Fibroblast of lung (primary cell): Measurements from ENCODE around the gene DOK3. TPM values are rescaled to one million over a fixed set of nuclear protein-coding genes. Genes with fewer than 3 reads are reported as not detected.

ENCODE experiments used
- DNase-seq, 2 donors: peaks; one replicate each; pipeline versions ENCODE4 v3.0.0 to v3.0.0-alpha.2; 2010; ENCODE audit warnings: low read depth in 2 of 2
- H2AFZ ChIP-seq: 2 replicates; pipeline ENCODE4 v1.5.1; 2012; ENCODE audit warnings: low read length, control low read depth, inconsistent platforms
- H3K27ac ChIP-seq: 2 replicates; pipeline ENCODE4 v1.5.1; 2011; ENCODE audit warnings: low read length, control low read depth; ENCODE audit not compliant: insufficient read depth
- H3K27me3 ChIP-seq: 2 replicates; pipeline ENCODE4 v1.5.1; 2011; ENCODE audit warnings: mild to moderate bottlenecking, low read length; ENCODE audit not compliant: control insufficient read depth, insufficient read depth
- H3K36me3 ChIP-seq: 2 replicates; pipeline ENCODE4 v1.5.1; 2011; ENCODE audit warnings: low read length; ENCODE audit not compliant: control insufficient read depth, insufficient read depth
- H3K4me1 ChIP-seq: 2 replicates; pipeline ENCODE4 v1.5.1; 2011; ENCODE audit warnings: low read length; ENCODE audit not compliant: control insufficient read depth, insufficient read depth; ENCODE audit errors: extremely low read depth
- H3K4me2 ChIP-seq: 2 replicates; pipeline ENCODE4 v1.5.1; 2011; ENCODE audit warnings: low read length, control low read depth; ENCODE audit not compliant: insufficient read depth; ENCODE audit errors: extremely low read depth
- H3K4me3 ChIP-seq, 4 experiments: fragments of 200-600 bp in 1 of 4; sonication (generic) in 1 of 4; replicated peaks in 1 of 4; 2 replicates each; pipeline ENCODE4 v1.5.1; 2011 to 2016; ENCODE audit warnings: low read length in 4 of 4, low read depth in 3 of 4, mild to moderate bottlenecking in 3 of 4, control low read depth in 2 of 4, inconsistent platforms in 1 of 4, mixed read lengths in 1 of 4; ENCODE audit not compliant: insufficient read depth in 1 of 4; ENCODE audit errors: control extremely low read depth in 1 of 4
- H3K79me2 ChIP-seq: 2 replicates; pipeline ENCODE4 v1.5.1; 2012; ENCODE audit warnings: mild to moderate bottlenecking, low read length, inconsistent platforms; ENCODE audit not compliant: control insufficient read depth, insufficient read depth
- H3K9ac ChIP-seq: 2 replicates; pipeline ENCODE4 v1.5.1; 2011; ENCODE audit warnings: mild to moderate bottlenecking, low read length, control low read depth; ENCODE audit not compliant: insufficient read depth
- H3K9me3 ChIP-seq: 2 replicates; pipeline ENCODE4 v1.5.1; 2012; ENCODE audit warnings: low read depth, low read length; ENCODE audit not compliant: control insufficient read depth, insufficient read depth
- H4K20me1 ChIP-seq: 2 replicates; pipeline ENCODE4 v1.5.1; 2011; ENCODE audit warnings: low read length; ENCODE audit not compliant: control insufficient read depth, insufficient read depth; ENCODE audit errors: extremely low read depth
- CTCF ChIP-seq, 2 donors: IDR thresholded peaks in 1 of 2; conservative IDR thresholded peaks in 1 of 2; 1 replicate in 1 of 2; 2 replicates in 1 of 2; pipeline ENCODE4 v1.5.1; 2011 to 2012; ENCODE audit warnings: low read length in 2 of 2, control low read depth in 1 of 2, inconsistent platforms in 1 of 2, low read depth in 1 of 2, mild to moderate bottlenecking in 1 of 2
- EZH2 ChIP-seq: IDR thresholded peaks from 2 replicates; pipeline ENCODE4 v1.5.1; 2012; ENCODE audit warnings: low read length, control low read depth, mild to moderate bottlenecking; ENCODE audit errors: missing control alignments
- polyA plus RNA-seq, 2 donors: library from polyadenylated mRNA; depleted of rRNA in 1 of 2; stranded (reverse) in 1 of 2; unstranded in 1 of 2; fragments of >200 nt; gene quantifications; 2 replicates each; pipeline ENCODE4 v1.2.1, GENCODE V29; 2011 to 2012; ENCODE audit warnings: missing spikeins in 1 of 2
- total RNA-seq: library from RNA; depleted of rRNA; stranded (reverse); fragments of >200 nt; gene quantifications from 2 replicates; pipeline ENCODE4 v1.2.1, GENCODE V29; 2014

Gene DOK3
- total and polyA plus RNA-seq, 2 donors (not counting 1 experiment from before 2014, with no cell fraction given) = 0.99 to 1.5 TPM

GRCh38 chr5:177507596-177508220 is 1.9 kb downstream of the DOK3 start:
- Histone ChIP-seq H3K9ac (no peak overlapping the region), H3K27ac (no peak overlapping the region), H3K27me3 (no peaks in the 10 kb centered on the region), H3K4me2 (no peak overlapping the region), H3K4me1 (no peaks in the 10 kb centered on the region), H4K20me1 (no peaks in the 10 kb centered on the region), H3K79me2 (no peaks in the 10 kb centered on the region), H3K4me3 (no peak overlapping the region), H3K36me3 (peaks cover 22% of the 10 kb centered on the region), H2AFZ (no peak overlapping the region), H3K9me3 (no peaks in the 10 kb centered on the region)
- TF ChIP-seq CTCF (conservative IDR thresholded peaks at IDR 0.05 in 1 of 2, IDR thresholded peaks at IDR 0.05 in 1 of 2; ENCODE audit: low read depth in 1 of 2, low read length in 2 of 2) (no peak), EZH2 (no peak)
- DNase-seq = no peak

GRCh38 chr5:177507165-177507564 is 2.5 kb downstream of the DOK3 start:
- peaks cover 18% of the 10 kb centered on the region for H3K36me3 ChIP-seq
- H2AFZ ChIP-seq = no peak overlapping the region
- H3K27me3 ChIP-seq = no peaks in the 10 kb centered on the region
- no peaks in the 10 kb centered on the region for H3K4me1 ChIP-seq
- no peak overlapping the region for H3K27ac ChIP-seq
- no peak for DNase-seq
- no peaks in the 10 kb centered on the region for H3K79me2 ChIP-seq
- H3K4me2 ChIP-seq = no peak overlapping the region
- no peaks in the 10 kb centered on the region for H4K20me1 ChIP-seq
- no peak overlapping the region for H3K9ac ChIP-seq
- no peaks in the 10 kb centered on the region for H3K9me3 ChIP-seq
- TF ChIP-seq CTCF (conservative IDR thresholded peaks at IDR 0.05 in 1 of 2, IDR thresholded peaks at IDR 0.05 in 1 of 2; ENCODE audit: low read depth in 1 of 2, low read length in 2 of 2) = peak; percentile 5 to 29
- TF ChIP-seq EZH2 = no peak
- no peak overlapping the region for H3K4me3 ChIP-seq

- Histone ChIP-seq H3K4me3 (no peak overlapping the region), H3K9me3 (no peaks in the 10 kb centered on the region), H3K79me2 (no peaks in the 10 kb centered on the region), H3K36me3 (peaks cover 5% of the 10 kb centered on the region), H4K20me1 (no peaks in the 10 kb centered on the region), H3K27ac (no peak overlapping the region), H3K4me1 (peaks cover 8% of the 10 kb centered on the region), H3K27me3 (no peaks in the 10 kb centered on the region), H2AFZ (no peak overlapping the region), H3K9ac (no peak overlapping the region), H3K4me2 (no peak overlapping the region)
- no peak for TF ChIP-seq CTCF (conservative IDR thresholded peaks at IDR 0.05 in 1 of 2, IDR thresholded peaks at IDR 0.05 in 1 of 2; ENCODE audit: low read depth in 1 of 2, low read length in 2 of 2)
- TF ChIP-seq EZH2 = no peak
- DNase-seq = no peak
Measured at GRCh38 chr5:177505075-177505474, 4.6 kb downstream of the DOK3 start.
